22Rv1 (cell line): ENCODE results near the gene JKAMP.

Experiments used
- CTCF ChIP-seq: fragments of 450-650 bp; IDR thresholded peaks from 2 replicates; pipeline ENCODE4 v1.5.1; 2017; ENCODE audit warnings: mild to moderate bottlenecking
- ZFX ChIP-seq: fragments of 450-650 bp; IDR thresholded peaks from 2 replicates; pipeline ENCODE4 v1.6.1; 2017; ENCODE audit warnings: antibody characterized with exemption, borderline replicate concordance

GRCh38 chr14:59507063-59507751, 22.9 kb downstream of the JKAMP start:
- TF ChIP-seq CTCF, result peak; percentile 97
- no peak for TF ChIP-seq ZFX
